Uterus (tissue), 4 donors: ENCODE data around the gene PTCH1. TPM values are rescaled to one million over a fixed set of nuclear protein-coding genes. Genes with fewer than 3 reads are reported as not detected.

Experiments used
- DNase-seq, 2 donors: peaks; one replicate each; pipeline ENCODE4 v3.0.0-alpha.2; 2019 to 2020
- H3K27ac ChIP-seq, 2 donors: fragments of 200-600 bp; sonication (generic); 1 replicate in 1 of 2; 2 replicates in 1 of 2; pipeline ENCODE4 v1.5.1; 2016 to 2018
- H3K27me3 ChIP-seq, 2 donors: fragments of 200-600 bp; sonication (generic); one replicate each; pipeline ENCODE4 v1.5.1; 2018 to 2019; ENCODE audit warnings: control low read depth in 1 of 2
- H3K36me3 ChIP-seq, 2 donors: fragments of 200-600 bp; sonication (generic); one replicate each; pipeline ENCODE4 v1.5.1; 2019; ENCODE audit warnings: control low read depth in 1 of 2
- H3K4me1 ChIP-seq, 2 donors: fragments of 200-600 bp; sonication (generic); one replicate each; pipeline ENCODE4 v1.5.1; 2018 to 2019; ENCODE audit warnings: control low read depth in 1 of 2
- H3K4me3 ChIP-seq, 2 donors: fragments of 200-600 bp; sonication (generic); 1 replicate in 1 of 2; 2 replicates in 1 of 2; pipeline ENCODE4 v1.5.1; 2018 to 2019; ENCODE audit warnings: mild to moderate bottlenecking in 1 of 2
- H3K9me3 ChIP-seq, 2 donors: fragments of 200-600 bp; sonication (generic); one replicate each; pipeline ENCODE4 v1.5.1; 2019; ENCODE audit warnings: control low read depth in 1 of 2
- POLR2A ChIP-seq, 2 donors: fragments of 450-650 bp; IDR thresholded peaks; one replicate each; pipeline ENCODE4 v1.6.1; 2016; ENCODE audit warnings: antibody characterized with exemption in 2 of 2, mild to moderate bottlenecking in 1 of 2, moderate library complexity in 1 of 2
- intact Hi-C: fragments of 100-400 bp; cut with DNase I; formaldehyde crosslinking; loops from one replicate; pipeline ENCODE4 v1.15.1; 2023; ENCODE audit warnings: low total_unique reads
- total RNA-seq, 4 donors: library from RNA; depleted of rRNA in 3 of 4; stranded (reverse); fragments of >200 nt in 3 of 4; gene quantifications; one replicate each; pipeline versions ENCODE4 v1.1.0 to v1.2.4, GENCODE V29; 2014 to 2023
- TF ChIP-seq, protein P1 (sequence below), 4 experiments: fragments of 200-600 bp in 2 of 4; fragments of 450-650 bp in 2 of 4; sonication (generic) in 2 of 4; IDR thresholded peaks; one replicate each; pipeline ENCODE4 v1.5.1; 2016 to 2019; ENCODE audit warnings: antibody characterized with exemption in 4 of 4, mild to moderate bottlenecking in 2 of 4, moderate library complexity in 1 of 4
- donor health status: DM: yes; HTN: yes; CAD: no.

Gene PTCH1
- total RNA-seq, 4 donors from 2014 or later, result 7.4 to 24.6 (median 10.8) TPM

DNA sequence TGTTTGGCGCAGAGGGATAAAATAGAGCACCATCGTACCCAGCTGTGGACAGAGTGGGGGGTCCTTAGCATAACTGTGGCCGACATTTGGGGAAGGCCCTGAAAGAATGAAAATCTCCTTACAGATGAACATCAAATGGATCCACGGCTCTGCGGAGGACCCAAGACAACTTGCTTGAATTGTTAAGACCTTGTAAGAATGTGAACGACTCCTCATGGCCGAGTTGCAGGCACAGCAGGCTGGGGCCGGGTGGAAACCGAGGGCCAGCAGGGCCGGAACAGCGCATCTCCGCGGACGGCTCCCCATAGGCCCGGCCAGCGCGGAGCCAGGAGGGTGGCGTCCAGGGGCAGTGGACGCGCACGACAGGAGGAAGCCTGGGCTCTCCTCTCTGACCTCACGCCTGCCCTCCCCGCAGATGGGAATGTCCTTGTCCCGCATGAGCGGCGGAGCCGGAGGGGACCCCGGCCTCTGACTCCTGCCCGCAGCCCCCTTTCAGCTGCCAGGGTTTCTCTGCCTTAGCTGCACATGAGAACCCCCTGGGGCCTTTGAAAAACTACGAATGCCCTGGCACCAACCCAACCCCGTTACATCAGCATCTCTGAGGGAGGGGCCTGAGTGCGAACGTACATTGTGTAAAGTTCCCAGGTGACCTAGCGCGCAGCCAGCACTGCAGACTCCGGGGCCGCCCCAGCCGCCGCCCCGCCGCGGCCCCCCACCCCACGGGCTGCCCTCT, 36.2 kb upstream of the PTCH1 start:
- no peak overlapping the region for H3K4me3 ChIP-seq
- DNase-seq, result peak; percentile 36 to 37
- no peaks in the 10 kb centered on the region for H3K27me3 ChIP-seq
- no peaks in the 10 kb centered on the region for H3K4me1 ChIP-seq
- no peak overlapping the region for H3K27ac ChIP-seq
- no peaks in the 10 kb centered on the region for H3K9me3 ChIP-seq
- H3K36me3 ChIP-seq, result no peaks in the 10 kb centered on the region
- no peak for TF ChIP-seq POLR2A (IDR thresholded peaks at IDR 0.05)
- TF ChIP-seq, protein P1, sequence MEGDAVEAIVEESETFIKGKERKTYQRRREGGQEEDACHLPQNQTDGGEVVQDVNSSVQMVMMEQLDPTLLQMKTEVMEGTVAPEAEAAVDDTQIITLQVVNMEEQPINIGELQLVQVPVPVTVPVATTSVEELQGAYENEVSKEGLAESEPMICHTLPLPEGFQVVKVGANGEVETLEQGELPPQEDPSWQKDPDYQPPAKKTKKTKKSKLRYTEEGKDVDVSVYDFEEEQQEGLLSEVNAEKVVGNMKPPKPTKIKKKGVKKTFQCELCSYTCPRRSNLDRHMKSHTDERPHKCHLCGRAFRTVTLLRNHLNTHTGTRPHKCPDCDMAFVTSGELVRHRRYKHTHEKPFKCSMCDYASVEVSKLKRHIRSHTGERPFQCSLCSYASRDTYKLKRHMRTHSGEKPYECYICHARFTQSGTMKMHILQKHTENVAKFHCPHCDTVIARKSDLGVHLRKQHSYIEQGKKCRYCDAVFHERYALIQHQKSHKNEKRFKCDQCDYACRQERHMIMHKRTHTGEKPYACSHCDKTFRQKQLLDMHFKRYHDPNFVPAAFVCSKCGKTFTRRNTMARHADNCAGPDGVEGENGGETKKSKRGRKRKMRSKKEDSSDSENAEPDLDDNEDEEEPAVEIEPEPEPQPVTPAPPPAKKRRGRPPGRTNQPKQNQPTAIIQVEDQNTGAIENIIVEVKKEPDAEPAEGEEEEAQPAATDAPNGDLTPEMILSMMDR (IDR thresholded peaks at IDR 0.05), result no peak
- intact Hi-C loops, result no loop called here

- TF ChIP-seq, protein P1 (IDR thresholded peaks at IDR 0.05), result no peak
- no peak for TF ChIP-seq POLR2A (IDR thresholded peaks at IDR 0.05)
- intact Hi-C loops, result no loop called here
- Histone ChIP-seq H3K4me1 (no peaks in the 10 kb centered on the region), H3K27me3 (no peaks in the 10 kb centered on the region), H3K27ac (no peak overlapping the region), H3K36me3 (no peaks in the 10 kb centered on the region), H3K4me3 (no peak overlapping the region), H3K9me3 (no peaks in the 10 kb centered on the region)
- DNase-seq, result no peak
Measured at GRCh38 chr9:95552255-95552654, 35.5 kb upstream of the PTCH1 start.

GRCh38 chr9:95551406-95551805, 34.6 kb upstream of the PTCH1 start:
- H3K27me3 ChIP-seq, result no peaks in the 10 kb centered on the region
- no peak for DNase-seq
- TF ChIP-seq, protein P1 (IDR thresholded peaks at IDR 0.05), result no peak
- TF ChIP-seq POLR2A (IDR thresholded peaks at IDR 0.05), result no peak
- intact Hi-C loops, result no loop called here
- no peaks in the 10 kb centered on the region for H3K9me3 ChIP-seq
- H3K27ac ChIP-seq, result no peak overlapping the region
- no peaks in the 10 kb centered on the region for H3K36me3 ChIP-seq
- no peaks in the 10 kb centered on the region for H3K4me1 ChIP-seq
- no peak overlapping the region for H3K4me3 ChIP-seq

DNA sequence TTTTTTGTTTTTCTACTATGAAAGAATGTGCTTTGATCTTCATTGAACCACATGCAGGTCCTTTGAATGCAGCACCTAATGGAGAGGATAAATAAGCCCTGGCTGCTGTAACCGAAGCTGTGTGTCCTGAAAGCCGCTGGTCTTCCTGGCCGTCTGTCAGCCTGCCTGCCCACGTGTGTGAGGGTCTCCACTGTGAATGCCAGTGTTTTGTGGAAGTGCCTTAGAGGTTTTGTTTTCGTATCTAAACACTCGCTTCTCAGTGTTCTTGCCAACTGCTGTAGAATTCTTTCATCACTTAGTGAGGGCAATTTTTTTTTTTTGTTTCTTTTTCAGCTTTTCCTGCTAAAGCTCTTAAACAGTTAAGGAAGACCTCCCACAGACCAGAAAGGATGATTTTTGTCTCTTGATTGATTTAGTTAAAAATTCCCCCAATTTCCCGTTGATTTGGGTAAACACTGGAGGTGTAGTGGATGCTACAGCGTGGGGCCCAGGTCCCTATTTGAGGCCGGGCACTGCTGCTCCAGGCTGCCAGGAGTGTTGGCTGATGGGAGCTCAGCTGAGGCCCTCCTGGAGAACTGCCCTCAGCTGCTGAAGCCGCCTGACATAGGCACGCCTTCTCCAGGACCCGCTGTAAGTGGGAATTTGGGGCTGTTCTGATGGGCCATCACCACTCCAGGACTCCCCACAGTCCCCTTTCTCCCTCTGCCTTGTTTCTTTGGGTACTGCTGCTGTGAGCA, 29.2 kb upstream of the PTCH1 start:
- DNase-seq, result no peak
- Histone ChIP-seq H3K36me3 (no peaks in the 10 kb centered on the region), H3K4me3 (no peak overlapping the region), H3K9me3 (no peaks in the 10 kb centered on the region), H3K4me1 (no peaks in the 10 kb centered on the region), H3K27me3 (no peaks in the 10 kb centered on the region), H3K27ac (no peak overlapping the region)
- TF ChIP-seq, protein P1 (IDR thresholded peaks at IDR 0.05), result no peak
- no peak for TF ChIP-seq POLR2A (IDR thresholded peaks at IDR 0.05)
- intact Hi-C loops, result no loop called here

DNA sequence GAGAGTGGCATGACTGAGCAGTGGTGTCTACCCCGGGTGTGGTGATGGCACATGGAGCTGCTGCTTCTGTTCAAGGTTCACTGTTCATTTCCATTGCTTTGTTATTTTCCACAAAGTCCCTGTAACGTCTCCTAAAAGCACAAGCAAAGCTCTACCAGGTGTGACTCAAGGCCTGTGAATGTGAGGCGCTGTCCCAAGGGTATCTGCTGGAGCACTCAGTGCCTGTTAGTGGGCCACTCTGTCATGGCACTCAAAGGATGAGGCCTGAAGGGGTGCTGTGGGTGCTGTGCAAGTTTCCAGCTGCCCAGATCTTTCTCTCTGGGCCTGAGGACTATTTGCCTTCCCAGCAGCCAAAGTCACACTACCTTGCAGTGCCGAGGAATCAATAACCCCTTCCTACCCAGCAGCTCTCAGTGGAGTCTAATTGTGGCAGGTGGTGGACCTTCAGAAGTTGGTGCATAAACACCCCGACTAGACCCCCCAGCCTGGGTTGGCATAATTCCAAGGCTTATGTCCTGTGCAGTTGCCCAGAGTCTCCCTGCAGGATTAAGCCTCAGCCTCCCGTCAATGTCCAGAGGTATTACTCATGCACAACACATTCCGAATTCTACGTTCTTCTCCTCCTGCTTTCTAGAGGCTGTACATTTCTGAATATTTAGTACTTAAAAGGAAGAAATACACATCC, 17.4 kb upstream of the PTCH1 start:
- Histone ChIP-seq H3K4me1 (no peaks in the 10 kb centered on the region), H3K27me3 (no peaks in the 10 kb centered on the region), H3K27ac (no peak overlapping the region), H3K36me3 (no peaks in the 10 kb centered on the region), H3K4me3 (no peak overlapping the region), H3K9me3 (no peaks in the 10 kb centered on the region)
- no peak for DNase-seq
- no peak for TF ChIP-seq POLR2A (IDR thresholded peaks at IDR 0.05)
- TF ChIP-seq, protein P1 (IDR thresholded peaks at IDR 0.05), result no peak
- intact Hi-C loops, result no loop called here
